Stomach (tissue), 4 donors: ENCODE data around the gene FAM177B.

Experiments
- CTCF ChIP-seq, 7 experiments: fragments of 450-650 bp in 4 of 7; fragments of 200-600 bp in 3 of 7; sonication (generic) in 3 of 7; IDR thresholded peaks; one replicate each; pipeline ENCODE4 v1.5.1; 2016 to 2019; ENCODE audit warnings: antibody characterized with exemption in 7 of 7, control low read depth in 2 of 7, mild to moderate bottlenecking in 1 of 7
- POLR2AphosphoS5 ChIP-seq, 3 donors: sonication (generic); formaldehyde crosslinking; IDR thresholded peaks; one replicate each; pipeline ENCODE4 v1.6.1; 2016; ENCODE audit warnings: antibody characterized with exemption in 3 of 3

- TF ChIP-seq POLR2AphosphoS5 (IDR thresholded peaks at IDR 0.05): peak in 1 of 3 donors; percentile 28
- no peak for TF ChIP-seq CTCF (IDR thresholded peaks at IDR 0.05)
These were observed 17.6 kb downstream of the FAM177B start for GRCh38 chr1:222754366-222755139.
